ENCODE results near the gene MLYCD.

DNA sequence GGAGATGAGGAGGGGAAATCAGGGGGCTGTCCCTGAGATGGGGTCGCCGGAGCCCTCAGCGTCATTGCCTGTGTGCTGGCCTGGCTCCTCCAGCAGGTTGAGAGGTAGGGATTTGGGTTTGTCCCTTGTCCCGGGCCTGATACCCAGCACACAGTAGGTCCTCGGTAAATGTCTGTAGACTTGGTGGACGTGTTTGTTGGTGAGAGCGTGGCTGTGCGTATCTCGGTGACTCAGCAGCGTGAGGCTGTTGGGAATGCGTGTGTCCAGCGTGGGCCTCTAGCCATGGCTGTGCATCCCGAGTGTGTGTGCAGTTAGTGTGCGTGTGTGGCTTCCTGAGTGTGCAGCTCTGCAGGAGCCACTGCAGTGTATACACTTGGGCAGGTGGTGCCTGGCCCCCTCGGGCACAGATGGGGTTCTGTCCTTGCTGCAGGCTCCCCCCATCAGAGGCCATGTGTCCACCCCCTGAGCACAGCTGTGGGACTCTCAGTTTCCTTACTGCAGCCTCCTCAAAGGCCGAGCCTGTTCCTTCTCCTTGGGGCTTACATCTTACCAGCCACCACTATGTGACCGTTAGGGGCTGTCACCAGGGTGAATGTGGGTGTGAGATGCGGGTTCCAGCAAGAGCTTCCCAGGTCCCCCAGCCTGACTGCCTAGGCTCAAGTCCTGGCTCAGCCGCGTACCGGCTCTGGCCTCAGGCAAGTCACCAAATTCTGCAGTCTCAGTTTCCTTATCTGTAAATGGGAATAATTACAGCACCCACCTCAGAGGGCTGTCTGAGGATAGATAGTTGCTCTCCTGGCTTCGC lies 74.9 kb downstream of the MLYCD start:
- TF ChIP-seq CTCF (IDR thresholded peaks at IDR 0.05) (no peak), POLR2AphosphoS5 (IDR thresholded peaks at IDR 0.05) (no peak), POLR2A (IDR thresholded peaks at IDR 0.05; ENCODE audit: low read depth) (no peak)

All from esophagus muscularis mucosa (tissue), 3 donors.